Astrocyte (in vitro differentiated cells and primary cell): ENCODE data around the gene MDFIC. TPM values are rescaled to one million over a fixed set of nuclear protein-coding genes. Genes with fewer than 3 reads are reported as not detected.

Experiments used
- DNase-seq: peaks from one replicate; pipeline ENCODE4 v3.0.0-alpha.2; 2010; ENCODE audit warnings: low read depth
- FAIRE-seq: peaks from 2 replicates; lab custom pipeline; 2011; peaks lifted over from hg19 to GRCh38; lab: Jason Lieb, UNC
- H2AFZ ChIP-seq: 2 replicates; pipeline ENCODE4 v1.6.0; 2012; ENCODE audit warnings: low read depth, low read length, inconsistent platforms
- H3K27ac ChIP-seq: 2 replicates; pipeline ENCODE4 v1.5.1; 2011; ENCODE audit warnings: low read depth, low read length, inconsistent platforms
- H3K27me3 ChIP-seq: 2 replicates; pipeline ENCODE4 v1.6.0; 2011; ENCODE audit warnings: low read length, inconsistent platforms; ENCODE audit not compliant: insufficient read depth
- H3K36me3 ChIP-seq: 2 replicates; pipeline ENCODE4 v1.5.1; 2011; ENCODE audit warnings: low read length, inconsistent platforms; ENCODE audit not compliant: insufficient read depth
- H3K4me1 ChIP-seq: 2 replicates; pipeline ENCODE4 v1.5.1; 2011; ENCODE audit warnings: low read length, inconsistent platforms; ENCODE audit not compliant: insufficient read depth
- H3K4me2 ChIP-seq: 2 replicates; pipeline ENCODE4 v1.6.0; 2012; ENCODE audit warnings: low read length, inconsistent platforms
- H3K4me3 ChIP-seq: 2 replicates; pipeline ENCODE4 v1.5.1; 2011; ENCODE audit warnings: low read depth, mild to moderate bottlenecking, low read length, inconsistent platforms; ENCODE audit not compliant: insufficient read depth
- H3K79me2 ChIP-seq: 2 replicates; pipeline ENCODE4 v1.6.0; 2012; ENCODE audit warnings: mild to moderate bottlenecking, low read length, inconsistent platforms; ENCODE audit not compliant: insufficient read depth
- H3K9ac ChIP-seq: 2 replicates; pipeline ENCODE4 v1.6.0; 2012; ENCODE audit warnings: mild to moderate bottlenecking, low read length, inconsistent platforms
- H3K9me3 ChIP-seq: 2 replicates; pipeline ENCODE4 v1.5.1; 2012; ENCODE audit warnings: low read depth, mild to moderate bottlenecking, low read length, inconsistent platforms; ENCODE audit not compliant: insufficient read depth
- H4K20me1 ChIP-seq: 2 replicates; pipeline ENCODE4 v1.6.0; 2012; ENCODE audit warnings: low read length, inconsistent platforms; ENCODE audit not compliant: insufficient read depth
- H3K27ac Mint-ChIP-seq: one replicate; pipeline ENCODE4 v1.8.0; 2021; ENCODE audit warnings: mild to moderate bottlenecking, mixed read lengths; ENCODE audit not compliant: unreplicated experiment
- H3K27me3 Mint-ChIP-seq: one replicate; pipeline ENCODE4 v1.8.0; 2021; ENCODE audit warnings: low read depth, mixed read lengths; ENCODE audit not compliant: unreplicated experiment
- H3K36me3 Mint-ChIP-seq: one replicate; pipeline ENCODE4 v1.8.0; 2021; ENCODE audit warnings: low read depth, mixed read lengths; ENCODE audit not compliant: unreplicated experiment
- H3K4me1 Mint-ChIP-seq: one replicate; pipeline ENCODE4 v1.8.0; 2021; ENCODE audit warnings: low read depth, mixed read lengths; ENCODE audit not compliant: unreplicated experiment
- H3K4me3 Mint-ChIP-seq: one replicate; pipeline ENCODE4 v1.8.0; 2021; ENCODE audit warnings: mild to moderate bottlenecking, moderate library complexity, mixed read lengths; ENCODE audit not compliant: unreplicated experiment
- H3K9me3 Mint-ChIP-seq: one replicate; pipeline ENCODE4 v1.8.0; 2021; ENCODE audit warnings: mild to moderate bottlenecking, mixed read lengths; ENCODE audit not compliant: unreplicated experiment
- CTCF ChIP-seq: IDR thresholded peaks from 2 replicates; pipeline ENCODE4 v1.5.1; 2011; ENCODE audit warnings: low read depth, mild to moderate bottlenecking, inconsistent platforms, low read length, moderate library complexity; ENCODE audit not compliant: insufficient read depth
- EZH2 ChIP-seq: IDR thresholded peaks from 2 replicates; pipeline ENCODE4 v1.6.1; 2012; ENCODE audit warnings: mild to moderate bottlenecking, low read length, inconsistent platforms; ENCODE audit not compliant: insufficient read depth
- total RNA-seq: library from RNA; stranded (reverse); gene quantifications from 2 replicates; pipeline ENCODE4 v1.2.1, GENCODE V29; 2021

Gene MDFIC
- total RNA-seq, 1 donor from 2014 or later = 20.3 TPM

DNA sequence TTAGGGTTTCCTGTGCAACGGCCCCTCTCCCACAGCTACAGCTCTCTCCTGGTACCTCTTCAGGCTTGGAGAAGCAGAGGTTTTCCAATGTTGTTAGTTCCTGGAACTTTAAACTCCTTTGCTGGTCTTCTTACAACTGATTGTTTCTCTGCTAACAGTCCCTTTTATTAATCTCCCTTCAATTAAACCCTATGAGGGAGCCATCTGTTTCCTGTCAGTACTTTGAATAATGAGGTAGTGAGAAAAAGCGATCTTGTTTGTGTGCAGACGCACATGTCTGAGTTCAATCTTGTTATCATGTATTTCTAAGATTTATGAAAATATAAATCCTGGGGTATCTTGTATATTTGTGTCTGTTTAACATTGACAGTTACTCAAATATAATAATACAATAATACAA is 102.4 kb downstream of the MDFIC start:
- H4K20me1 ChIP-seq = no peaks in the 10 kb centered on the region
- H3K27me3 ChIP-seq = no peaks in the 10 kb centered on the region
- H3K4me3 ChIP-seq = no peak overlapping the region
- H3K4me1 ChIP-seq = no peaks in the 10 kb centered on the region
- no peaks in the 10 kb centered on the region for H3K4me1 Mint-ChIP-seq
- H2AFZ ChIP-seq = no peak overlapping the region
- H3K9me3 ChIP-seq = no peaks in the 10 kb centered on the region
- H3K27me3 Mint-ChIP-seq = peaks cover 2% of the 10 kb centered on the region
- TF ChIP-seq CTCF (no peak), EZH2 (no peak)
- FAIRE-seq (no peak), DNase-seq (no peak)
- H3K4me3 Mint-ChIP-seq = no peak overlapping the region
- no peak overlapping the region for H3K4me2 ChIP-seq
- no peaks in the 10 kb centered on the region for H3K36me3 ChIP-seq
- no peaks in the 10 kb centered on the region for H3K79me2 ChIP-seq
- no peak overlapping the region for H3K9ac ChIP-seq
- H3K36me3 Mint-ChIP-seq = no peaks in the 10 kb centered on the region
- no peak overlapping the region for H3K27ac ChIP-seq
- H3K9me3 Mint-ChIP-seq = no peaks in the 10 kb centered on the region
- no peak overlapping the region for H3K27ac Mint-ChIP-seq

- H3K4me1 ChIP-seq = no peaks in the 10 kb centered on the region
- H3K36me3 ChIP-seq = no peaks in the 10 kb centered on the region
- TF ChIP-seq CTCF (no peak), EZH2 (no peak)
- H3K27me3 Mint-ChIP-seq = no peaks in the 10 kb centered on the region
- H3K4me3 ChIP-seq = no peak overlapping the region
- FAIRE-seq = no peak
- no peak for DNase-seq
- no peak overlapping the region for H3K4me3 Mint-ChIP-seq
- H3K27ac Mint-ChIP-seq = no peak overlapping the region
- H4K20me1 ChIP-seq = no peaks in the 10 kb centered on the region
- no peaks in the 10 kb centered on the region for H3K36me3 Mint-ChIP-seq
- no peak overlapping the region for H3K27ac ChIP-seq
- no peaks in the 10 kb centered on the region for H3K27me3 ChIP-seq
- no peaks in the 10 kb centered on the region for H3K9me3 Mint-ChIP-seq
- no peak overlapping the region for H3K4me2 ChIP-seq
- H3K4me1 Mint-ChIP-seq = peaks cover 2% of the 10 kb centered on the region
- no peaks in the 10 kb centered on the region for H3K9me3 ChIP-seq
- no peak overlapping the region for H2AFZ ChIP-seq
- no peak overlapping the region for H3K9ac ChIP-seq
- H3K79me2 ChIP-seq = no peaks in the 10 kb centered on the region
Measured at GRCh38 chr7:115032715-115033703, 111.1 kb downstream of the MDFIC start.
